ENCODE data around the gene RABGAP1L. TPM values are rescaled to one million over a fixed set of nuclear protein-coding genes. Genes with fewer than 3 reads are reported as not detected.
"Not testable (repeated sequence)": the region's sequence is repeated elsewhere in the genome, so short reads cannot be mapped to it uniquely, and the experiment has no call there.

The RABGAP1L gene
- total RNA-seq, 1 donor from 2014 or later, result 69.2 TPM

- intact Hi-C loops (cut with micrococcal nuclease), result no loop called here
- H3K4me1 ChIP-seq, result peaks cover 77% of the 10 kb centered on the region
- DNase-seq, result no peak
- H3K36me3 ChIP-seq, result no peaks in the 10 kb centered on the region
- H3K27me3 ChIP-seq (ENCODE audit: low read depth), result no peaks in the 10 kb centered on the region
- TF ChIP-seq CTCF (IDR thresholded peaks at IDR 0.05; ENCODE audit: borderline replicate concordance), result no peak
- H3K9me3 ChIP-seq (replicated peaks), result no peaks in the 10 kb centered on the region
- peak overlapping the region; percentile 85 for H3K27ac ChIP-seq (replicated peaks)
- H3K4me3 ChIP-seq, result no peak overlapping the region
Measured at GRCh38 chr1:174169342-174169741, 10.0 kb downstream of the RABGAP1L start.

- no peak overlapping the region for H3K4me3 ChIP-seq
- no peak for TF ChIP-seq CTCF (IDR thresholded peaks at IDR 0.05; ENCODE audit: borderline replicate concordance)
- H3K36me3 ChIP-seq, result no peaks in the 10 kb centered on the region
- H3K27me3 ChIP-seq (ENCODE audit: low read depth), result no peaks in the 10 kb centered on the region
- H3K4me1 ChIP-seq, result peaks cover 78% of the 10 kb centered on the region
- no peaks in the 10 kb centered on the region for H3K9me3 ChIP-seq (replicated peaks)
- intact Hi-C loops (cut with micrococcal nuclease), result no loop called here
- DNase-seq, result no peak
- H3K27ac ChIP-seq (replicated peaks), result peak overlapping the region; percentile 85
Measured at GRCh38 chr1:174171073-174171472, 11.8 kb downstream of the RABGAP1L start.

- peaks cover 5% of the 10 kb centered on the region for H3K9me3 ChIP-seq (replicated peaks)
- H3K27me3 ChIP-seq (ENCODE audit: low read depth), result no peaks in the 10 kb centered on the region
- H3K4me1 ChIP-seq, result peaks cover 58% of the 10 kb centered on the region
- H3K27ac ChIP-seq (replicated peaks), result no peak overlapping the region
- H3K4me3 ChIP-seq, result no peak overlapping the region
- H3K36me3 ChIP-seq, result no peaks in the 10 kb centered on the region
- intact Hi-C loops (cut with micrococcal nuclease), result no loop called here
- no peak for DNase-seq
- no peak for TF ChIP-seq CTCF (IDR thresholded peaks at IDR 0.05; ENCODE audit: borderline replicate concordance)
Measured at GRCh38 chr1:174174461-174175329, 15.4 kb downstream of the RABGAP1L start.

- H3K27me3 ChIP-seq (ENCODE audit: low read depth); H3K27ac ChIP-seq (replicated peaks); H3K4me3 ChIP-seq; DNase-seq; intact Hi-C loops (cut with micrococcal nuclease); H3K36me3 ChIP-seq; H3K9me3 ChIP-seq (replicated peaks): not testable (repeated sequence)
- peaks cover 56% of the 10 kb centered on the region for H3K4me1 ChIP-seq
Measured at GRCh38 chr1:174178459-174178858, 19.1 kb downstream of the RABGAP1L start.

GRCh38 chr1:174189428-174190062 lies 30.2 kb downstream of the RABGAP1L start:
- Histone ChIP-seq H3K4me1 (peaks cover 35% of the 10 kb centered on the region), H3K9me3 (replicated peaks) (peaks cover 17% of the 10 kb centered on the region), H3K4me3 (no peak overlapping the region), H3K27me3 (ENCODE audit: low read depth) (no peaks in the 10 kb centered on the region), H3K27ac (replicated peaks) (no peak overlapping the region), H3K36me3 (no peaks in the 10 kb centered on the region)
- no peak for DNase-seq
- no peak for TF ChIP-seq CTCF (IDR thresholded peaks at IDR 0.05; ENCODE audit: borderline replicate concordance)
- intact Hi-C loops (cut with micrococcal nuclease), result no loop called here

GRCh38 chr1:174190691-174191199 lies 31.4 kb downstream of the RABGAP1L start:
- Histone ChIP-seq H3K27ac (replicated peaks) (peak overlapping the region; percentile 12), H3K4me3 (peak overlapping the region; percentile 10), H3K4me1 (peaks cover 32% of the 10 kb centered on the region), H3K27me3 (ENCODE audit: low read depth) (no peaks in the 10 kb centered on the region), H3K9me3 (replicated peaks) (peaks cover 17% of the 10 kb centered on the region), H3K36me3 (no peaks in the 10 kb centered on the region)
- TF ChIP-seq CTCF (IDR thresholded peaks at IDR 0.05; ENCODE audit: borderline replicate concordance), result no peak
- no peak for DNase-seq
- intact Hi-C loops (cut with micrococcal nuclease), result no loop called here
